Stimulated activated CD4-positive, alpha-beta T cell treated with anti-CD3 and anti-CD28 coated beads, Interleukin-1b, Interleukin-23, amount 100 ng/mL, for 4 hours (primary cell): ENCODE results near the gene DYNLT4.
A peak's percentile ranks its signal among the peaks of the same experiment; 100 is the strongest.
"Not testable (repeated sequence)": the region's sequence is repeated elsewhere in the genome, so short reads cannot be mapped to it uniquely, and the experiment has no call there.

ENCODE experiments used
- DNase-seq, 2 donors: peaks; one replicate each; pipeline ENCODE4 v3.0.0-alpha.2; 2020; ENCODE audit warnings: low read depth in 2 of 2

DYNLT4 gene, protein sequence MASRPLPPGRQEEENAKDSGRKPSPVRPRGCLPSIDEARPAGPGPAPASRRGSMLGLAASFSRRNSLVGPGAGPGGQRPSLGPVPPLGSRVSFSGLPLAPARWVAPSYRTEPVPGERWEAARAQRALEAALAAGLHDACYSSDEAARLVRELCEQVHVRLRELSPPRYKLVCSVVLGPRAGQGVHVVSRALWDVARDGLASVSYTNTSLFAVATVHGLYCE

DNA sequence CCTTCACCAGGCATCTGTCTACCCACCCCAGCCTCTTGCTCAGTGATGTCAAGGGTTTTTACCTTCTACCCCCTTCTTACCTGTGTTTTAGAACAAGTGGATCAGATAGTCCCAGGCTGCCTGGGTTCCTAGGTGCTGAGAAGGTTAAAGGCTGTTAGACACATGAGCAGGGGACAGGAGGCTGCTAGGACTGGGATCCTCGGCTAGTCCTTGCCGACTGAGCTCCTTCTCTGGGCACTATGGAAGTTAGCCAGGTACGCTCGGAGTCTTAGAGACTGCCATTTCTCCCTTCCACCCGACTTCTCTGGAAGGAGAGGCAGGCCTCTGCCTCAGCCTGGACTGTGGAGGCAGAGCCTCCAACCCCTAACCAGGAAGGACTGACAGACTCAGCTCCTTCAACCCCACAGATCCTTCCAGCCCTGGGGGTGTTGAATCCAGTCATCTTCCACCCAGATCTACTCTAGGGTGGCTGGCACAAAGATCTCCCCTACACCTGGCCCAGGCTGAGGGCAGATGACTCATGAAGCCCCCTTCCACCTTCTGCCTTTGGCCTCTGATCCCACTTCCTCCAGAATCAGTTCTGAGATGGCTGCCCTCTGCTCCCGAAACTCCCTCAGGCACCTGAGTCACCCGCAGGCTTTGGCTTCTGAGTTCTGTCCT lies at the start of gene DYNLT4:
Gene DYNLT4 (minus strand): TSS at position 648 of the 660 bp plus-strand sequence. CDS start 683 bp downstream, outside the sequence.
- no peak for DNase-seq

DNA sequence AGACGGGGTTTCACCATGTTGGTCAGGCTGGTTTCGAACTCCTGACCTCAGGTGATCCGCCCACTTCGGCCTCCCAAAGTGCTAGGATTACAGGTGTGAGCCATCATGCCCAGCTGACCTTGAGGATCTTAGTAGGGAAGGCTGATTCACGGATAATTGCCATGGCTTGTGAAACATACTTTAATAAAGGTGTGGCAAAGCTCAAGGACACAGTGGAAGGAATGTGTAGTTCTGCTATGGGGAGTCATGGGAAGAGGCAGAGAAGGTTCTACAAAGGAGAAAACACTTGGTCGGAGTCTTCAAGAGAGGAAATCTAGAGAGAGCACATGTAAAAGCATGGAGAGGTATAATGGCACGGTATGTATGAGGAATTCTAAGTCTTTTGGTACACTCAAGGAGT lies 48.6 kb upstream of the DYNLT4 start:
- no peak for DNase-seq

DNA sequence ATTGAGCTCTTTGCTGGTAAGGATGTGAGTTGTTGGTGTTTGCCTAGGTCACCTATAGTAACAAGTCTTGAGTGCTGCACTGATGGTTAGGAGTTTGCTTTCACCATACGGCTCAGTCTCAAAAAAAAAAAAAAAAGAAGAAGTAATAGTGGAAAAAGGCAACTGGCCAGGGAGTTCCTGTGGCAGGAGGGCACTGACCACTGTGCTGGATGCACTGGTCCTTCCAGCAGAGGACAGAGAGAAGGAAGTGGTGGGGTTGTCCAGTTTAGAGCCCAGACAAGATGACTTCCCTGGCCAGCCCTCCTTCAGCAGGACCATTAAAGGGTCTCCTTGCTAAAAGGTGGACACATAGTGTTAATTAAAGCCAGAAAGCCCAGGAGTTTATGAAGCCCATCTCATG lies 47.8 kb upstream of the DYNLT4 start:
- no peak for DNase-seq

DNA sequence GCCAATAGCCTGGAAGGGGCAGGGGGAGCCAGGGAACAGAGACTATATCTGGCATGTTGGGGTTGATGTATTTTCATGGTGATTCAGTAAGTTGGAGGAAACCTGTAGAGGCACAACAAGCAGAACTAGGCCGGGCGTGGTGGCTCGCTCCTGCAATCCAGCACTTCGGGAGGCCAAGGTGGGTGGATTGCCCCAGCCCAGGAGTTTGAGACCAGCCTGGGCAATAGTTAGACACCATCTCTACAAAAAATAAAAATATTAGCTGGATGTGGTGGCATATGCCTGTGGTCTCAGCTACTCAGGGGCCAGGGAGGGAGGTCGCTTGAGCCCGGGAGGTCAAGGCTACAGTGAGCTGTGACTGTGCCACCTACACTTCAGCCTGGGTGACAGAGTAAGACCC lies 46.0 kb upstream of the DYNLT4 start:
- no peak for DNase-seq

DNA sequence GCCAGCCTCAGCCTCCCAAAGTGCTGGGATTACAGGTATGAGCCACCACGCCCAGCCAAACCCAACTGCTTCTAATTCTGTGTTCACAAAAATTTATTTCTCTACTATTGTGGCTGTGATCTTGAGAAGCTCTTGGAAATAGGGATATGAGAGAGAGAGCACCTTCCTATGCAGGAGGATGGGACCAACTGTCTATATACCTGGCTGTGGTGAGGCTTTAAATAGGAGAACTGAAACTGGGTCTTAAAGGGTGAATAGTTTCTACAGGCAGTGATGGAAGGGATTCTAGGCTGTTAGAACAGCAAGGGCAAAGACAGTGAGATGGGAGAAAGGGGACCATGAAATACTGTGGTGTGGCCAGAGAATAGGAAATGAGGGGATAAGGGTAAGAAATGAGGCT lies 44.2 kb upstream of the DYNLT4 start:
- DNase-seq, result no peak

DNA sequence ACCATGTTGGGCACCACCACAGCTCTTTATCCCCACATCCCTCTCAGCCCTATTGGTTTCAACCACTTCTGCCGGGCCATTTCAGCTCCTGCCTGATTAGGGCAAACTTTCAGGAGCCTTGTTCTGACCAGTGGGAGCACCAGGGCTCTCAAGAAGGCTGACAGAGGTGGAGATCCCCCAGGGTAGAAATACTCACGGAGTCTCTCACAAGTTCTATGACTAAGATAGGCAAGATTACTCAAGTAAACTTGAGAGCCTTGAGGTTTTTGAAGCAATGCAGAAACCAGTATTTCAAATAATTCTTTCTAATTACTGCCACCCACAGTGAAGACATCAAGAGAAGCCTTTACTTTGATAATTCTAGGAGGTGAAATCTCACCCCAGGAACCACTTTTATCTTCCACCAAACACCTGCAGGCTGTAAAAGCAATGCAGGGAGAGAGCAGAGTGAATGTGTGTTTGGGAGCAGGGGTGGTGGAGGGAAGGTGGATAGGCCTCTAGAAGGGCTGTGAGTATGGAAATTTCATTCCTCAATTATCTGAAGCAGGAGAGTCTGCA lies 42.5 kb upstream of the DYNLT4 start:
- no peak for DNase-seq

DNA sequence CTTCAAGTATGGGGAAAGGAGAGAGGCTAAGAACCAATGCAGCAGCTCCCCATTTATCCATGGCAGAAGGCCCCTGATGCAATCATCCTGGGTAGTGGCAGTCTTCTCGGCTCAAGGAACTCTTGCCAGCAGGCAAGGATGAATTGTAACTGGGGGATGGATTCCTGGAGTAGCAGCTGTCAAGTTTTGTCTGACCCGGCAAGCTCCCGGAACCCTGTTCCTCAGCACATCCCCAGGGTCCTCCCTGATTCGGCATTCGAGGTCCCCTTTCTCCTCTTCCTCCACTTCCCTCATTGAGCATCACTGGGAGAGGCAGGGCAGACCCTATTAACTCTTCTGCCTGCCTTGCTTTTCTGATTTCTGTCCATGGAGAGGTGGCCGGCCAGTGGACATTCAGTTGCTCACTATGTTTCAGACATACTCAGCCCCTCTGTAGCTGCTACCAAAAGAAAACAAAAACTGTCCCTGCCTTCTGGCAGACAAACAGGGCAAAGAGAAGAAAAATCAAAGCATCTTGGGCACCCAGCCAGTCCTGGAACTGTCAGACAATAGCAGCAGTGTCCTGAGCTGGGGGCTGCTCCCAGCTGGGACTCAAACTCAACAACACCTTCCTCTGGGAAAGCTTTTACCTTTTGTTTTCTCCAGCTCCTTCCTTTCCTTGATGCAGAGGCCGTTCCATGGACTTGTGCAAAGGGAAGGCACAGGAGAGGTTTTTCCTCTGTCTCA lies 41.5 kb upstream of the DYNLT4 start:
- no peak for DNase-seq

DNA sequence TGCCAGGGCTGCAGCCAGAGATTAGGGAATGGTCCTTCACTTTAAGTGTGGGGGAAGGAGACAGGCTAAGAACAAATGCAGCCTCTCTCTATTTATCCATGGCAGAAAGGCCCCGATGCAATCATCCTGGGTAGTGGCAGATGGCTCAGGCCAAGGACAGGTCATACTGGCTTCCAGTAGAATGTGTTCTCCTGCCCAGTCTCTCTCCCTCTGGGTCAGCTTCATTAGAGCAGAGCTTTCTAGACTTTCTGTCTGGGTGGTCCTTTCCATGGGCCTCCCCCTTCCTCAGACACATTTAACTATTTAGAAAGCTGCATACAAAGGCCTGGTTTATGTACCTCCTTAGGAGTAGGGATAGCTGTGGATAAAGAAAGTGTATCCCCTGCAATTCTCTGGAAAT lies 40.7 kb upstream of the DYNLT4 start:
- no peak for DNase-seq

DNA sequence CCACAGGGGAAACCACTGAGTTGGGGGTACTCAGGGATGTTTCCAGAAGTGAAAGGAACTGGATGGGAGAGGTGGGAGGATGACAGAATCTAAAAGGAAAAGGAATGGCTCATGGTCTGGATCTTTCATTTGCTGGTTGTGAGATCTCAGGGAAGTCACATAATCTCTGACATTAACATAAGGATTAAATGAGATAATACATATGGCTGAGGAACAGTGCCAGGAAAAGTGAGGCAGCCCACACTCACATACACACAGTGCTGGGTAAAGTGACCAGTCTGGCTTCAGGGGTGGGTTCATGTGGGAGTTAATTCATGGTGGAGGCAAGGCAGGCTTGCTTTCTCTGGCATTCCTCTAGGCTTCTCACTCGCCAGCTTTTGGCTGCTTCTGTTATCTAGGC lies 39.8 kb upstream of the DYNLT4 start:
- no peak for DNase-seq

DNA sequence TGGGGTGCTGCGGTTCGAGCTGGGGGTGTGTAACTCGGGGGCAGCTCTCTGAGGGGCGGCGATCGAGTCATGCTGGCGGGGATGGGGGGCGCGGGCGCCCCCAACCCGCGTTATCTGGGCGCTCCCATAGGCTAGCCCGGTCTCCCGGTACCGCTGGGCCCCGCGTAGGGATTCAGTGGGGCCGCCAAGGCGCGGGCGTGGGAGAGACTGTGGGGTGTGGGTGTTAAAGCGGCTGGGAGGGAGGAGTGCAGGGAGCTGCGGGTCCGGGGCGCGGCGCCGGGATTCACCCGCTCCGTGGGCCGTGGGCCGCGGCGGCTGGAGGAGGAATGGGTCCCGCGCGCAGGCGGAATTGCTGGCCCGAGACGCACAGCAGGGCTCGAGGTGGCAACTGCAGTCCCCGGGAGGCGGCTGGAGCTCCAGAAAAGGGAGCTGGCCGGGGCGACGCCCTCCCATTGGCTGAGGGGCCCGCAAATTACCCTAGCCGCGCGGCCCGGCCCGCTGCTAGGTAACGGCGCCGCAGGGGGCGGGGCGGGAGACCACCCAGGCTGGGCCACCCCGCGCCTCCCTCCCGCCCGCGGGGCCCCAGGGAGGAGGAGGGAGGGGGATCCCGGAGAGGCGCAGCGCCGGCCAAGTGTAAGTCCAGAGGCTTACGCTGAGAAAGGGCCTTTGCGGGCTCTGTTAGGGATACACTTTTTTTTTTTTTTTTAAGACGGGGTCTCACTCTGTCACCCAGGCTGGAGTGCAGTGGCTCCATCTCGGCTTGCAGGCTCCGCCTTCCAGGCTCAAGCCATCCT lies 35.9 kb upstream of the DYNLT4 start, which contains the start of gene PTCH2:
Gene PTCH2 (minus strand): TSS at position 392 of the 794 bp plus-strand sequence. CDS start 321 bp downstream, at position 71.
- DNase-seq, result peak in 1 of 2 donors; percentile 15

DNA sequence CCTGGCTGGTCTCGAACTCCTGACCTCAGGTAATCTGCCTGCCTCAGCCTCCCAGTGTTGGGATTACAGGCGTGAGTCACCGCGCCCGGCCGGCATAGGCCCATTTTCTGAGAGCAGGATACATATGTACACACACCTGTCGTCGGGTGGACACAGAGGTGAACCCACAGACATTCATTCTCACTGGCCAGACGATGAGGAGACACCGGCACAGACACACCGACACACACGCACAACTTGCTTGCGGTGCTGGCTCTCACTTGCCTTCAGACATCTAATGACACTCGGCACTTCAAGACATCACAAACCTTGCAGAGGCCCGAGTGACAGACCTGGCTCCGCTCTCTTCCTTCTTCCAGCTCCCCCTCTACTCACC lies 35.3 kb upstream of the DYNLT4 start:
- DNase-seq, result no peak

DNA sequence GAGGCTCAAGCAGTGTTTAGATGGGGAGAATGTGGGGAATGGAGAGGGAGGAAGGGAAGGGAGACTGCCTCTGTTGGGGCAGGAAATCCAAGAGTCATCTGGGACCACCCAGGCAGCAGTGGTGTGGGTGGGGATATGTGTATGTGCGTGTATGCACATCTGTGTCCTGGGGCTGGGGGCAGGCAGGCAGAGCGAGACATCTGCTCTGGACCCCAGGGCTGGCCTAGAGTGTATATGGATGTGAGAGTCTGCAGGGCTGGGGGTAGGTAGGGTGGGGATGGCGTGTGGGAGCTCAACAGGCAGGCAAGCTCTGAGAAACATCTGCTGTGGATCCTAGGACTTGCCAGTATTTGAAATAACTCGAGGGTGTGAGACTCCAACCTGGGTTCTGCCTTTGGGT lies 32.4 kb upstream of the DYNLT4 start:
- DNase-seq, result no peak

DNA sequence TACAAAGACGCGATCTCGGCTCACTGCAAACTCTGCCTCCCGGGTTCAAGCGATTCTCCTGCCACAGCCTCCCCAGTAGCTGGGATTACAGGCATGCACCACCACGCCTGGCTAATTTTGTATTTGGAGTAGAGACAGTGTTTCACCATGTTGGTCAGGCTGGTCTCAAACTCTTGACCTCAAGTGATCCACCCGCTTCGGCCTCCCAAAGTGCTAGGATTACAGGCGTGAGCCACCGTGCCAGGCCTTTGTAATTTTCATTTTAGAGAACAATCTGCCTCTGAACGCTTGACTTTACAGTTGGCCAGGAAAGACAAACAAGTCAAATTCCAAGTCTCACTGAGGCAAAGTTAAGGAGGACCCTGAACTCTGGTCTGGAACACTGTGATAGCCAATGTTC lies 31.1 kb upstream of the DYNLT4 start:
- not testable (repeated sequence) for DNase-seq

DNA sequence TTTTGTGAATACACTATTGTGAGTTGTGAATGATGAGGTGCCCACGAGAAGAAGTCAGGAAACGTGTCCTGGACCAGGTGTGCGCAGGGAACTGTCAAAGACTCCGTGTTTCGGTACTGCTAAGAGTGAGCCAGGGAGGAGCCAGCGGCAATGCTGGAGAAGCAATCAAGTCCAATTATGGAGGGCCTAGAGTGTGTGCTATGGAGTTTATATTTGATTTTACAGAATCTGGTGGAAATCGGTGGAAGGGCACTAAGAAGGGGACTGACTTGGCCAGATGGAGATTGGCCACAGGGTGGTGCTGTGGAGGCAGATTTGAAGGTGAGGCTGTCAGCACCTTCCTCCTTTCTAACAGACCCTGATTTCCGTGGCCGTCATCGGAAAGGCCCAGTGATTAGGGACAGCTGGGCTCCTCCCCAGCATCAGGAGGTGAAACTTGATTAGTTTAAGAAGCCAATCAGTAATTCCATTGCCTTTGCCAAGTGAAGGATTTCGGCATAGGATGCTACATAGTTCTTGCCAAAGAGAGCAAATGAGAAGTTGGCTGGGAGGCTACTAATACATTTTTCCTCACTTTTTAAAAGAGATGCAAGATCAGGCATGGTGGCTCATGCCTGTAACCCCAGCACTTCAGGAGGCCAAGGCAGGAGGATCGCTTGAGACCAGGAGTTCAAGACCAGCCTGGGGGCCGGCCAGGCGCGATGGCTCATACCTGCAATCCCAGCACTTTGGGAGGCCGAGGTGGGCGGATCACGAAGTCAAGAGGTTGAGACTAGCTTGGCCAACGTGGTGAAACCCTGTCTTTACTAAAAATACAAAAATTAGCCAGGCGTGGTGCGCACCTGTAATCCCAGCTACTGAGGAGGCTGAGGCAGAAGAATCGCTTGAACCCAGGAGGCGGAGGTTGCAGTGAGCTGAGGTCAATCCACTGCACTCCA lies 28.9 kb upstream of the DYNLT4 start:
- peak; percentile 81 to 85 for DNase-seq

DNA sequence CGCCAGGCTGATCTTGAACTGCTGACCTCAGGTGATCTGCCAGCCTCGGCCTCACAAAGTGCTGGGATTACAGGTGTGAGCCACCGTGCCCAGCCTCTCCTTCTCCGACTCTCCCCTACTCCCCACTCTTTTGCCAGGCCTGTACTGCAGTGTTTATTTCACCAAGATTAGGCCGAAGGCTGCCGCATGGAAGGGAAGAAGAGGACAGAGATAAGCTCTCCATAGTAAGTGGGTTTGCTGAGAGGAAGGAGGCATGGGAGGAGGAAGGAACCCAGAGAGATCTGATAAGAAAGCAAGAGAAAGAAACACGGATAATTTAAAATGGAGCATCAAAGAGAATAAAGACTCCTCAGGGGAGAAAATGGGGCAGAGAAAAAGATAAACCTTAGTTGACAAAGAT lies 27.2 kb upstream of the DYNLT4 start:
- no peak for DNase-seq

DNA sequence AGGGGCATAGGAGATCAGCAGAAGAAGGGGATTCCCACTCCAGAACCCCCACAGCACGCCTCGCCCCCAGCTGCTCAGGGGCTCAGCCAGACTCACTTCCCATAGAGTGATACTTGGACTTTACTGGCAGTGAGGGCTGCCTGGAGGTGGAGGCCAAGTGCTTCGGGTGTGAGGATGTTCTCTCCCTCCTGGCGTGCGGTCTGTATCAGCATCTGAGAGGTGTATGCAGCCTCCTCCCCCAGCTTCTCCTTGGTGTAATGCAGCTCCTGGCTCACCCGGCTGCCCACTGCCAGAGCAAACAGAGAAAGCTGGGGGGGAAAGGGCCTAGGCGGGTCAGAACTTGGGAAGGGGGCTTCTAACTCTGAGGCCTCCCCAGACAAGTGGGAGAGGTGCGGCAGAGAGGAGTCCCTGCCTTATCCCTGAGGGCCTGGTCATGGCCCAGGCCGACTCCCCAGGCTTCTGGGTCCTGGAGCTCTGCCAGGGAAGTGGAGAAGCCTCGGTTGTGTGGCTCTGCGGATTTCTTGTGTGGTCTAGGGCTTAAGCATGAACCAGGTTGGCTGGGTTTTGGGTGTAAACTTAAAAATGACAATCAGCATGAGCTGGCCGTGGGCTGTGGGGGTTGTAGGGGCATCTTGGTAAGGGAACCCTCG lies 25.0 kb upstream of the DYNLT4 start:
- DNase-seq, result no peak

DNA sequence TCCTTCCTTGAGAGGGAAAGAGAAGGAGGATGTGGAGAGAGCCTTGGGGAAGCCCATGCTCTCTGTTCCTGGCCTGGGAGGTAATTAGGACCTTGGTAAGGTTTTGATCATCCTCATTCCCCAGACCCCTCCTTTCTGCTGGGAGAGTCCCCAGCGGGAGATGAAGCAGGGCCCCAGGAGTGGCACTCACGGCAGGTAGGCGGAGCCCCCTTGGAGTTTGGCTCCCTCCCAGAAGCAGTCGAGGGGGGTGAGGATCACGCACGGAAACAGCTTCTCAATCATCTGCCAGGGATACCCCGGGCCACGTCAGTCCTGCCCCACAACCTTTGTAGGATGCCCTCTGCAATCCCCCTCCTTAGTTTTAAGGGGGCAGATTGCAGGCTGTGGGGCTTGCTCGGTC lies 24.4 kb upstream of the DYNLT4 start:
- no peak for DNase-seq

DNA sequence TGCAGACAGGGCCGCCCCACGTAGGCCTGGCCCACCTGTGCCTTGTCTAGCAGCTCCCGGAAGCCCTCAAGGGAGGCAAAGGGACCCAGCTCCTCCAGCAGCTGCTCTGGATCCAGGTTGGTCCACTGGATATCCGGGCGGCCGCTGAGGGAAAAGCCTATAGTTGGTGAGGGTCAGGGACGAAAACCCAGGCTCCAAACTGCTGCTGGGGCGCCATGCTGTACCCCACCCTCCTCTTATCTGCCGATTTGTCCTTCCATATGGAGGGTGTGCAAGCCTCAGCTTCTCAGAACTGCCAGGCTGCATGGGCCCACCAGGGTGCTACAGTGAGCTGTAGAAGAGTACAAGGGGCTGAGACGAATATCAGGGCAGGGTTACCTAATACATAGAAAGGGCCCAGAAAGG lies 23.8 kb upstream of the DYNLT4 start:
- no peak for DNase-seq

DNA sequence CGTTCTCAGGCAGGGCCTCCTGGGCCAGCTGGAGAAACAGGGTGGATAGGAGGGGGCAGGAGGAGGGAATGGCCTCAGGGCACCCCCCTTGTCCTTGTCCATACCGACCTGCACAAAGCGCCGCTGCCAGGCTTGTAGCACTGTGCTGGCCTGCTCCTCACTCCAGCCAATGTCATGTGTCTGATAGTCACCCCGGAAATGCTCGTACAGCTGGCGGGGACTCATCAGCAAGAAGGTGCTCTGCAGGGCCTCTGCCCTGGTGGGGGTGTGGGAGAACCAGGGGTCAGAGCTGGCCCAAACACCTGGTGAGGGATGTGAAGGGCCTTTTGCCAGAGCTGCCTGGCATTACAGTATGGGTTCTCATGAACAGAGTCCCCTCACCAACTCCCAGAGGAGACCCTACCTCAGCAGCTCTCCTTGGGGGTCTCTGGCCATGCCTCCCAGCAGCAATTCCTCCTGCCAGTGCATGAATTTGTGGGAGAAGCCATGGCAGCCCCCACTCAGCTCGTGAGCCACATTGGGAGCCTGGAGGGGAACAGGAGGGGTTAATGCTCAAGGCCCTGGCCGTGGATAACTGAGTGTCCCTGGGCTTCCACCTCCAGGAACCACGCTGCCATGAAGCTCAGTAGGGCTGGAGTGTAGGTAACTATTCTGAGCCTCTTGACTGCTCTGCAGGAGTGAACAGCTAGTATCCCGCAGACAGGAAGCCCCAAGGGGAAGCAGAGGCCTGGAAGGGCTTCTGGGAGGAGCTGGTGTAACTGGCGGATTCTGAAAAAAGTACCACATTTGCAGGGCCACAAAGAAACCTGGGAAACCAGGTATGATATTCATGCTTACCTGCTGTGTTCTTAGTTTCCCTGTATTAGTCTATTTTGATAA lies 22.6 kb upstream of the DYNLT4 start:
- DNase-seq, result no peak
